GM23338 (cell line): ENCODE results near the gene EIF4G3. TPM values are rescaled to one million over a fixed set of nuclear protein-coding genes. Genes with fewer than 3 reads are reported as not detected.

ENCODE experiments used
- ATAC-seq: fragments of 200-7000 bp; cut with Tn5 transposase; 3 replicates; pipeline ENCODE4 v1.9.1; 2020
- DNase-seq: peaks from one replicate; pipeline ENCODE4 v3.0.0-alpha.2; 2015; ENCODE audit warnings: low spot score
- H2AFZ ChIP-seq: fragments of 200-600 bp; sonication (generic); 2 replicates; pipeline ENCODE4 v1.8.0; 2016; ENCODE audit warnings: antibody characterized with exemption, mild to moderate bottlenecking, moderate library complexity
- H3F3A ChIP-seq: fragments of 200-600 bp; sonication (generic); replicated peaks from 2 replicates; pipeline ENCODE4 v1.8.0; 2017; ENCODE audit warnings: antibody characterized with exemption, mixed run types, low read depth
- H3K27ac ChIP-seq: fragments of 200-600 bp; sonication (generic); 2 replicates; pipeline ENCODE4 v1.6.1; 2016; ENCODE audit warnings: low read depth
- H3K27me3 ChIP-seq: fragments of 200-600 bp; sonication (generic); 2 replicates; pipeline ENCODE4 v1.8.0; 2016; ENCODE audit warnings: mild to moderate bottlenecking, mixed run types, moderate library complexity; ENCODE audit not compliant: insufficient read depth
- H3K36me3 ChIP-seq: fragments of 200-600 bp; sonication (generic); 2 replicates; pipeline ENCODE4 v1.8.0; 2016; ENCODE audit warnings: mild to moderate bottlenecking; ENCODE audit not compliant: insufficient read depth
- H3K4me1 ChIP-seq: fragments of 200-600 bp; sonication (generic); 2 replicates; pipeline ENCODE4 v1.8.0; 2016; ENCODE audit warnings: mild to moderate bottlenecking, moderate library complexity; ENCODE audit not compliant: insufficient read depth
- H3K4me2 ChIP-seq: fragments of 200-600 bp; sonication (generic); 2 replicates; pipeline ENCODE4 v1.7.1; 2017; ENCODE audit warnings: mixed run types
- H3K4me3 ChIP-seq: fragments of 200-600 bp; sonication (generic); 2 replicates; pipeline ENCODE4 v1.6.1; 2016; ENCODE audit warnings: mixed run types
- H3K79me2 ChIP-seq: fragments of 200-600 bp; sonication (generic); replicated peaks from 2 replicates; pipeline ENCODE4 v1.8.0; 2017; ENCODE audit warnings: mild to moderate bottlenecking; ENCODE audit not compliant: insufficient read depth
- H3K9me2 ChIP-seq: fragments of 200-600 bp; sonication (generic); 2 replicates; pipeline ENCODE4 v1.8.0; 2017; ENCODE audit not compliant: insufficient read depth
- H4K20me1 ChIP-seq: fragments of 200-600 bp; sonication (generic); replicated peaks from 2 replicates; pipeline ENCODE4 v1.8.0; 2017; ENCODE audit warnings: mild to moderate bottlenecking; ENCODE audit not compliant: insufficient read depth
- H3K27ac Mint-ChIP-seq: 2 replicates; pipeline ENCODE4 v1.8.0; 2020; ENCODE audit warnings: inconsistent platforms, mild to moderate bottlenecking, moderate library complexity, mixed read lengths
- H3K27me3 Mint-ChIP-seq: 3 replicates; pipeline ENCODE4 v1.8.0; 2022; ENCODE audit warnings: low read depth, mild to moderate bottlenecking, moderate library complexity, mixed read lengths, inconsistent platforms; ENCODE audit not compliant: insufficient read depth, poor library complexity
- H3K36me3 Mint-ChIP-seq: 3 replicates; pipeline ENCODE4 v1.8.0; 2021; ENCODE audit warnings: low read depth, mild to moderate bottlenecking, inconsistent platforms, moderate library complexity, mixed read lengths
- H3K4me1 Mint-ChIP-seq: 3 replicates; pipeline ENCODE4 v1.8.0; 2020; ENCODE audit warnings: mild to moderate bottlenecking, inconsistent platforms, mixed read lengths
- H3K4me3 Mint-ChIP-seq: 3 replicates; pipeline ENCODE4 v1.8.0; 2021; ENCODE audit warnings: moderate library complexity, mild to moderate bottlenecking, inconsistent platforms, mixed read lengths
- H3K9me3 Mint-ChIP-seq: 3 replicates; pipeline ENCODE4 v1.8.0; 2020; ENCODE audit warnings: moderate library complexity, mild to moderate bottlenecking, inconsistent platforms, mixed read lengths
- CREB1 ChIP-seq: fragments of 250-450 bp; sonication (Bioruptor Pico); IDR thresholded peaks from 2 replicates; pipeline ENCODE4 v1.5.0; 2020; ENCODE audit warnings: low read depth, mild to moderate bottlenecking, moderate library complexity
- CTCF ChIP-seq, 2 experiments: fragments of 200-600 bp in 1 of 2; sonication (generic) in 1 of 2; conservative IDR thresholded peaks; 2 replicates each; pipeline versions ENCODE4 v1.5.1 to v1.6.1; 2016 to 2017; ENCODE audit warnings: antibody characterized with exemption in 2 of 2, low read depth in 2 of 2, mild to moderate bottlenecking in 2 of 2, moderate library complexity in 1 of 2
- ETS1 ChIP-seq: IDR thresholded peaks from 2 replicates; pipeline ENCODE4 v1.6.1; 2016; ENCODE audit warnings: antibody characterized with exemption
- EZH2 ChIP-seq: fragments of 200-600 bp; sonication (generic); IDR thresholded peaks from one replicate; pipeline ENCODE4 v1.8.0; 2017; ENCODE audit warnings: antibody characterized with exemption, mild to moderate bottlenecking, low read depth; ENCODE audit not compliant: unreplicated experiment
- EZH2phosphoT487 ChIP-seq: fragments of 200-600 bp; sonication (generic); IDR thresholded peaks from one replicate; pipeline ENCODE4 v1.8.1; 2018; ENCODE audit warnings: antibody characterized with exemption; ENCODE audit not compliant: unreplicated experiment
- JUNB ChIP-seq: IDR thresholded peaks from one replicate; pipeline ENCODE4 v1.6.1; 2016; ENCODE audit warnings: antibody characterized with exemption; ENCODE audit not compliant: unreplicated experiment
- NANOG ChIP-seq: IDR thresholded peaks from 2 replicates; pipeline ENCODE4 v1.6.1; 2016; ENCODE audit warnings: antibody characterized with exemption, borderline replicate concordance
- POLR2AphosphoS5 ChIP-seq: IDR thresholded peaks from 2 replicates; pipeline ENCODE4 v1.6.1; 2016; ENCODE audit warnings: antibody characterized with exemption, low read depth
- REST ChIP-seq: IDR thresholded peaks from one replicate; pipeline ENCODE4 v1.6.1; 2018; ENCODE audit warnings: antibody characterized with exemption; ENCODE audit not compliant: unreplicated experiment
- STAT1 ChIP-seq: IDR thresholded peaks from one replicate; pipeline ENCODE4 v1.6.1; 2016; ENCODE audit warnings: antibody characterized with exemption; ENCODE audit not compliant: unreplicated experiment
- ZNF114 ChIP-seq: fragments of 250-450 bp; sonication (Bioruptor Pico); IDR thresholded peaks from 2 replicates; pipeline ENCODE4 v1.5.0; 2020; ENCODE audit warnings: mild to moderate bottlenecking, moderate library complexity
- ZNF331 ChIP-seq: fragments of 250-450 bp; sonication (Bioruptor Pico); IDR thresholded peaks from 2 replicates; pipeline ENCODE4 v1.5.0; 2020; ENCODE audit warnings: low read depth, mild to moderate bottlenecking, moderate library complexity
- ZNF462 ChIP-seq: fragments of 250-450 bp; sonication (Bioruptor Pico); IDR thresholded peaks from 2 replicates; pipeline ENCODE4 v1.5.0; 2020; ENCODE audit warnings: mild to moderate bottlenecking, moderate library complexity
- polyA plus RNA-seq: library from polyadenylated mRNA; unstranded; fragments of >200 nt; fragmentation: Nextera tagmentation; extraction: Ambion mirVana; gene quantifications from 2 replicates; pipeline ENCODE4 v1.2.1, GENCODE V29; 2016
- total RNA-seq: library from RNA; depleted of rRNA; stranded (reverse); fragments of >200 nt; shearing (Covaris generic); gene quantifications from 2 replicates; pipeline ENCODE4 v1.2.3, GENCODE V29; 2014

Gene EIF4G3
- total and polyA plus RNA-seq, 2 experiments from 2014 or later = 37.9 to 68.1 TPM

DNA sequence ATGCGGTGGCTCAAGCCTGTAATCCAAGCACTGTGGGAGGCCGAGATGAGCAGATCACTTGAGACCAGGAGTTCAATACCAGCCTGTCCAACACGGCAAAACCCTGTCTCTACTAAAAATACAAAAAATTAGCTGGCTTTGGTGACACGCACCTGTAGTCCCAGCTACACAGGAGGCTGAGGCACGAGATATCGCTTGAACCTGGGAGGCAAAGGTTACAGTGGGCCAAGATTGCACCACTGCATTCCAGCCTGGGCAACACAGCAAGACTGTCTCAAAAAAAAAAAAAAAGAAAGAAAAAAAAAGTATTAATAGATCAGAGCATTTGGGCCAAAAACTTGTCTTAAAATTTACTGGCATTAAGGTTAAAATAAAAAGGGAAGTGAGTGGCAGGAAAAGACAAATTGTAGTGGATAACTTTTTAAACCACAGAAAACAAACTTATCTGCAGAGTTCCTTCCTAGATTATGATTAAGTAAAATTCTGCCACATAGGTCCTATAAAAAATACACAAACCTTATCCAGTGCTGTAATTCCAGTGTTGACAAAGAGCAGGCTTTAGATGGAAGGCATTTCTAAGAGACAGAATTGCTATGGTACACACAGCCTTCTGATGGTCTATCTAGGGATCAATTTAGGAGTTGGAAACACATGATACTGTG lies 53.3 kb downstream of the EIF4G3 start:
- Mint-ChIP-seq H3K9me3 (no peaks in the 10 kb centered on the region), H3K36me3 (peaks cover 12% of the 10 kb centered on the region; the same call in 2 of the 3 replicates), H3K27me3 (peaks cover 1% of the 10 kb centered on the region), H3K27ac (no peak overlapping the region), H3K4me3 (no peak overlapping the region), H3K4me1 (peaks cover 12% of the 10 kb centered on the region; the same call in 2 of the 3 replicates)
- Histone ChIP-seq H3F3A (no peaks in the 10 kb centered on the region), H2AFZ (no peak overlapping the region), H3K27me3 (no peaks in the 10 kb centered on the region), H3K4me3 (no peak overlapping the region), H3K4me2 (no peak overlapping the region), H3K9me2 (no peaks in the 10 kb centered on the region), H3K27ac (peak overlapping the region; percentile 35; the same call in 1 of the 2 replicates), H3K36me3 (no peaks in the 10 kb centered on the region), H4K20me1 (peaks cover 8% of the 10 kb centered on the region), H3K79me2 (peaks cover 65% of the 10 kb centered on the region), H3K4me1 (no peaks in the 10 kb centered on the region)
- no peak for ATAC-seq
- DNase-seq = no peak
- TF ChIP-seq CTCF (conservative IDR thresholded peaks at IDR 0.05; ENCODE audit: low read depth in 2 of 2) (no peak), STAT1 (no peak), ZNF331 (CRISPR knock-in tag) (no peak), ETS1 (no peak), ZNF462 (CRISPR knock-in tag) (no peak), CREB1 (no peak), JUNB (no peak), EZH2 (no peak), ZNF114 (CRISPR knock-in tag) (no peak), REST (no peak), EZH2phosphoT487 (no peak), POLR2AphosphoS5 (no peak), NANOG (no peak)
